Activated CD4-positive, alpha-beta memory T cell treated with anti-CD3 and anti-CD28 coated beads, Interleukin-2, amount 10 ng/mL, durations not matched to agents 7 days and 5 days (primary cell): ENCODE measurements around the gene CD164L2. TPM values are rescaled to one million over a fixed set of nuclear protein-coding genes. Genes with fewer than 3 reads are reported as not detected.

Experiments used
- CTCF ChIA-PET: fragments of 350-600 bp; sonication (Branson Sonifier 250); formaldehyde crosslinking; loops from one replicate; lab custom pipeline; 2021; ENCODE audit warnings: antibody characterized with exemption, inconsistent platforms; lab: Charles Lee
- POLR2A ChIA-PET: fragments of 350-600 bp; sonication (Branson Sonifier 250); formaldehyde crosslinking; loops from one replicate; lab custom pipeline; 2021; ENCODE audit warnings: antibody characterized with exemption; lab: Charles Lee
- DNase-seq: peaks from one replicate; pipeline ENCODE4 v3.0.0-alpha.2; 2020
- H3K27ac Mint-ChIP-seq: one replicate; pipeline ENCODE4 v1.8.0; 2021; ENCODE audit warnings: mild to moderate bottlenecking, mixed read lengths
- H3K27me3 Mint-ChIP-seq: one replicate; pipeline ENCODE4 v1.8.0; 2021; ENCODE audit warnings: mixed read lengths
- H3K36me3 Mint-ChIP-seq: one replicate; pipeline ENCODE4 v1.8.0; 2021; ENCODE audit warnings: low read depth, mixed read lengths
- H3K4me1 Mint-ChIP-seq: one replicate; pipeline ENCODE4 v1.8.0; 2021; ENCODE audit warnings: mixed read lengths
- H3K4me3 Mint-ChIP-seq: one replicate; pipeline ENCODE4 v1.8.0; 2021; ENCODE audit warnings: mild to moderate bottlenecking, mixed read lengths
- H3K9me3 Mint-ChIP-seq: one replicate; pipeline ENCODE4 v1.8.0; 2021; ENCODE audit warnings: mixed read lengths
- total RNA-seq, 2 experiments: library from RNA; stranded (reverse); gene quantifications; one replicate each; pipeline ENCODE4 v1.2.3, GENCODE V29; 2021

CD164L2 gene
- total RNA-seq, 2 experiments from 2014 or later, result not detected

GRCh38 chr1:27366411-27367159, 16.5 kb downstream of the CD164L2 start, which contains the start of gene MAP3K6:
MAP3K6 (minus strand) TSS chr1:27366961; CDS start chr1:27366597, 364 bp downstream.
- ChIA-PET POLR2A (interaction anchor here (0.6 to 3.2 kb wide), 10 partner anchors 9 to 287 kb away, joined by 3 to 32 read pairs (median 6); partner anchors contain the start of gene SYTL1), CTCF (interaction anchor here (0.8 to 2.8 kb wide), 17 partner anchors 9 to 370 kb away, joined by 3 to 36 read pairs (median 5); partner anchors contain the start of genes GPR3, SLC9A1 and SYTL1)
- peaks cover 37% of the 10 kb centered on the region for H3K4me1 Mint-ChIP-seq
- H3K27me3 Mint-ChIP-seq, result no peaks in the 10 kb centered on the region
- no peaks in the 10 kb centered on the region for H3K9me3 Mint-ChIP-seq
- peak; percentile 58 for DNase-seq
- H3K27ac Mint-ChIP-seq, result peak within 1 kb of the TSS; percentile 83
- H3K36me3 Mint-ChIP-seq, result no peaks in the 10 kb centered on the region
- peak within 1 kb of the TSS; percentile 83 for H3K4me3 Mint-ChIP-seq

DNA sequence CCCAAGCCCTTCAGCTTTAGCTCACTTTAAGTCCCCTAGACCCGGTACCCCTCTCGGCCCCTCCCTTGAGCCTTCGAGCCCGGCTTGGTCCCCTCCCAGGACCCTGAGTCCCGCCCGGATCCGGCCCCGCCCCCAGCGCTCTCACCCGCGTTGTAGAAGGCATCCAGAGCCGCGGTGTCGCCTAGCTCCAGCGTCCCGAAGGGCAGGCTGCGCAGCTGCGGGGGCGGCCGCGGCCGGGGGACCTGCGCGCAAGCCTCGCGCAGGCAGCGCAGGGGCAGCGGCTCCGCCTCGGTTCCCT, 17.1 kb downstream of the CD164L2 start:
- peaks cover 39% of the 10 kb centered on the region for H3K4me1 Mint-ChIP-seq
- peak overlapping the region; percentile 83 for H3K27ac Mint-ChIP-seq
- CTCF ChIA-PET, result interaction anchor here (0.8 to 2.8 kb wide), 19 partner anchors 9 to 369 kb away, joined by 3 to 36 read pairs (median 5); partner anchors contain the start of genes GPR3, SLC9A1 and SYTL1
- peak overlapping the region; percentile 83 for H3K4me3 Mint-ChIP-seq
- H3K27me3 Mint-ChIP-seq, result no peaks in the 10 kb centered on the region
- POLR2A ChIA-PET, result interaction anchor here (0.6 to 3.2 kb wide), 15 partner anchors 9 to 287 kb away, joined by 3 to 32 read pairs (median 4); partner anchors contain the start of genes CD164L2 and SYTL1
- peak; percentile 82 for DNase-seq
- no peaks in the 10 kb centered on the region for H3K9me3 Mint-ChIP-seq
- no peaks in the 10 kb centered on the region for H3K36me3 Mint-ChIP-seq

DNA sequence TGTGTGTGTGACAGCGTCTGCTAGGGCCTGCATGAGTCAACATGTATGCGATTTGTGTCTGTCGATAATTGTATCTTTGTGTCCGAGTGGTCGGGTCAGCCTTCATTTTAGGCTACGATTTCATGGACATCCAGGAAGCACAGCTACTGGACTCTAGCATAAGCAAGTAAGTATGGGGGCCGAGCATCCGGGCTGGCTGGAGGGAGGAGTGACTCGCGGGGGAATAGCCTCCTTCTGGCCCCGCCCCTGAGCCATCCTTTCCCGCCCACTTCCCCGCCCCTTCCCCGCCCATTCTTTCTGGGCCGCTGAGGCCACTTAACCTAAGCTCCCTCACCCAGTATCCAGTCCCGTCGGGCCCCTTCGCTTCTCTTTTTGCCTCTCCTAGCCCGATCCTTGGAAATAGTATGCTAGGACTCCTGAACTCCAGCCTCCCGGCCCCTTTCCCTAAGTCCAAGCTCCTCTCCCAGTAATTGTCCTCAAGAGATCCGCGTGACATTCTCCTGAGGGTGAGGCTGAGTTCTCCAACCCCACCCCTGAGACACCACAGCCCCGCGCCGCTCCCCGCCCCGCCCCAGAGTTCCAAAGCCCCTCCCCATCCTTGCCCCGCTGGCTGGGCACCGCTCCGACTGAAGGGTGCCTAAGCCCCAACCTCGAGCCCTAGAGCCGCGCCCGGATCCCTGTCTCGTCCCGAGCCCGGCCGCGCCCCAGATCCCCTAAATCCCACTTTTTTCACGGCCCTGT, 17.6 kb downstream of the CD164L2 start:
- no peaks in the 10 kb centered on the region for H3K36me3 Mint-ChIP-seq
- no peaks in the 10 kb centered on the region for H3K27me3 Mint-ChIP-seq
- DNase-seq, result peak; percentile 86
- H3K4me1 Mint-ChIP-seq, result peaks cover 39% of the 10 kb centered on the region
- peak overlapping the region; percentile 83 for H3K4me3 Mint-ChIP-seq
- ChIA-PET CTCF (interaction anchor here (0.6 to 2.8 kb wide), 21 partner anchors 8 to 369 kb away, joined by 3 to 36 read pairs (median 4); partner anchors contain the start of genes GPR3, SLC9A1 and SYTL1), POLR2A (interaction anchor here (0.6 to 3.2 kb wide), 16 partner anchors 8 to 286 kb away, joined by 3 to 32 read pairs (median 4); partner anchors contain the start of genes CD164L2 and SYTL1)
- no peaks in the 10 kb centered on the region for H3K9me3 Mint-ChIP-seq
- H3K27ac Mint-ChIP-seq, result peak overlapping the region; percentile 83

GRCh38 chr1:27364696-27365371, 18.3 kb downstream of the CD164L2 start:
- Mint-ChIP-seq H3K9me3 (no peaks in the 10 kb centered on the region), H3K36me3 (no peaks in the 10 kb centered on the region), H3K4me3 (peak overlapping the region; percentile 83), H3K27ac (peak overlapping the region; percentile 48), H3K4me1 (peaks cover 41% of the 10 kb centered on the region), H3K27me3 (peaks cover 3% of the 10 kb centered on the region)
- DNase-seq, result no peak
- POLR2A ChIA-PET, result interaction anchor here (1.0 to 3.2 kb wide), 10 partner anchors 8 to 64 kb away, joined by 3 to 32 read pairs (median 4); partner anchors contain the start of genes CD164L2 and SYTL1
- CTCF ChIA-PET, result interaction anchor here (0.6 to 2.8 kb wide), 16 partner anchors 8 to 305 kb away, joined by 3 to 36 read pairs (median 6); partner anchors contain the start of genes GPR3 and SYTL1

DNA sequence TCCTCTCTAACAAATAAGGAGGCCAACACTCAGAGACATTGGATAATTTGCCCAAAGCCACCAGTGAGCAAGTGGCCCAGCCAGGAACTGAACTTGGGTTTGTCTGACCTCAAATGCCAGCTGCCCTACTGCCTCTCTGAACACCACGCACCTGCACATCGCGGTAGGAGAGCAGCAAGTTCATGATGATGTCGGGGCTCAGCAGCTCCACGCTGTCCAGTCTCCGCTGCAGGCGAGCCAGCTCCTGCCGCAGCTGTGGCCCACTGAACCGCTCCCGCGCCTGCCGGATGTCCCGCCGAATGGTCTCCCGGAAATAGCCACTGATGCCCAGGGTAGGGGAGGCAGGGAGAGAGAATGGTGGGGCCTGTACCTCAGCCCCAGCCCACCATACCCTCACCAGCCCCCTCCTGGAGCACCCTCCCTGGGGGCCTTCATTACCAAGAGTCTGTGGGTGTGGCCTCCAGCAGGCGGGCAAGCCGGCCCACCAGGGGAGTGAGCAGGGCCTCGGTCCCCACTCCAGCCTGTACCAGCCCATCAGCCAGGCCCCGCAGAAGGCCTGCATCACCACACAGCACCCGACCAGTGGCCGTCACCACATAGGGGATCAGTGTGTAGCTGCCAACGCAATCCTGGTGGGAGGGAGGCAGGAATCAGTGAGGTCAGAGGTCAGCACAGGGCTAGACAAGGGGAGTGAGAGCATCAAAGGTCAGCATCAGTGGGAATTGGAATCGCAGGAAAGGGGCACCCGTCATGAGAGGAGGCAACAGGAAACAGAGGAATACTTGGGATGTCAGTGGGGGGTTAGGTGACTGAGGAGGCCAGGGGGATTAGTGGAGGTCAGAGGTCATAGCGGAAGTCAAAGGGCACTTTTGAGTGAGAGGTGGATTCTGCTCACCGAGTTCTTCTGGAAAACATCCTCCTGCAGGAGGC, 19.1 kb downstream of the CD164L2 start:
- H3K4me1 Mint-ChIP-seq, result peaks cover 41% of the 10 kb centered on the region
- H3K9me3 Mint-ChIP-seq, result no peaks in the 10 kb centered on the region
- no peak overlapping the region for H3K4me3 Mint-ChIP-seq
- POLR2A ChIA-PET, result interaction anchor here (1.3 to 2.8 kb wide), 2 partner anchors 7 to 41 kb away, joined by 4 to 32 read pairs; no protein-coding TSS in a partner anchor
- no peak overlapping the region for H3K27ac Mint-ChIP-seq
- no peak for DNase-seq
- H3K27me3 Mint-ChIP-seq, result peaks cover 4% of the 10 kb centered on the region
- CTCF ChIA-PET, result interaction anchor here (1.2 to 2.8 kb wide), 2 partner anchors 32 to 68 kb away, joined by 6 to 21 read pairs; no protein-coding TSS in a partner anchor
- H3K36me3 Mint-ChIP-seq, result no peaks in the 10 kb centered on the region

DNA sequence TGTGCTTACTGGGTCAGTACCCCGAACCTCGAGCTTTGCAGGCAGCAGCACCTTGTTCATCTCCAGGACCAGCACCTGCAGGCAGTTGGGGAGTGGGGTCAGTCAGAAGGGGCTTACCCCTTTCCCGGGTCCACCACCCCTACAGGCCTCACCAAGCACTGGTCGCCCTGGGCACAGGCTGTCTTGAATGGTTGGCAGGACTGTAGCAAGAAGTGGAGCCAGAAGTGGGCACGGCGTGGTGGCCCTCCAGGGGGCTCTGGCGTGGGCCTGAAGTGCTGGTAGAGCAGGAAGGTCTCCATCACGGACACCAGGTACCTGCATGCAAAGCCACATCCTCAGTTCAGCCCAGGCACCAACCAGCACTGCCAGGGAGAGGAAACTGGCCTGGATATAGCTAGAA, 21.6 kb downstream of the CD164L2 start:
- no peak for DNase-seq
- Mint-ChIP-seq H3K36me3 (no peaks in the 10 kb centered on the region), H3K4me1 (peaks cover 47% of the 10 kb centered on the region), H3K4me3 (no peak overlapping the region), H3K9me3 (no peaks in the 10 kb centered on the region), H3K27ac (no peak overlapping the region), H3K27me3 (peaks cover 8% of the 10 kb centered on the region)
- POLR2A ChIA-PET, result interaction anchor here (0.7 to 1.2 kb wide), 3 partner anchors 9 to 29 kb away, joined by 3 read pairs; no protein-coding TSS in a partner anchor
- CTCF ChIA-PET, result interaction anchor here (0.9 to 1.1 kb wide), 2 partner anchors 26 to 301 kb away, joined by 3 read pairs; no protein-coding TSS in a partner anchor

- H3K36me3 Mint-ChIP-seq, result no peaks in the 10 kb centered on the region
- H3K27me3 Mint-ChIP-seq, result peaks cover 8% of the 10 kb centered on the region
- peak overlapping the region; percentile 21 for H3K4me3 Mint-ChIP-seq
- no peak overlapping the region for H3K27ac Mint-ChIP-seq
- no peaks in the 10 kb centered on the region for H3K9me3 Mint-ChIP-seq
- CTCF ChIA-PET, result interaction anchor here (1.9 kb wide), 1 partner anchor 10 kb away, joined by 4 read pairs; no protein-coding TSS in a partner anchor
- DNase-seq, result no peak
- POLR2A ChIA-PET, result interaction anchor here (1.1 to 1.2 kb wide), 2 partner anchors 9 to 28 kb away, joined by 3 read pairs; no protein-coding TSS in a partner anchor
- H3K4me1 Mint-ChIP-seq, result peaks cover 52% of the 10 kb centered on the region
Observed at GRCh38 chr1:27361044-27361402, 22.1 kb downstream of the CD164L2 start.

DNA sequence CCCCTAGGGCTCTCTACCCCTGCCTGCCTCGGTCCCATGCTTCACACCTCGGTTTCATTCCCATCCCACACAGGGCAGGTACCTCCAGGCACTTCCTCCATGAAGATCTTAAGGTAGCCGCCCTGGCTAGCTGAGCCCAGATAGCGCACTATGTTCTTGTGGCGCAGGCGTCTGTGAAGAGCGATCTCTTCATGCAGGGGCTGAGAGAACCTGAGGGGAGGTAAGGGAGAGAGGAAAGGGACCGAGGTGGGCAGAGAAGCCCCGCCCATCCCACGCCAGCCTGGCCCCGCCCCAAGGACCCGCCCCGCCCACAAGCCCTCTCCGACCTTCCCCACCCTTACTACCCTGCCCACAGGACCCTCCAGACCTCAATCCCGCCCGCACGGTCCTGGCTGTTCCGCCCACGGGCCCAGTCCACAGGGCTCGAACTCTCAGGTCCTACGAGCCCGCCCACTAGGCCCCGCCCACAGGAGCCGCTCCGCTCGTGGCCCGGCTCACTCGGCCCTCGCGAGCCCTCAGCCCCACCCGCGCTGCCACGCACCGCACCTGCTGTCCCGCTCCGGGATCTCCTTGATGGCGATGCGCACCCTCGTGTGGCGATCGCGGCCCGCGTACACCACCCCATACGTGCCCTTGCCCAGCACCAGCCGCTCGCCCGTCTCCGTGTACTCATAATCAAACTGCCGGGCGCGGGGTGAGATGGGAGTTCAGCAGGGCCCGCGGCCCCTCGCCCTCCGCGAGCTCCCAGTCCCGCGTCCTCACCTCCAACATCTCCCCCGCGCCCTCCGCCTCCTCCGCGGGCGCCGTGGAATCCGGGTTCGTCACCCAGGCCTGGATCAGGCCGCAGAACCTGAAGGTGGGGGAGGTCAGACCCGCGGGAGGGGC, 22.7 kb downstream of the CD164L2 start:
- H3K4me3 Mint-ChIP-seq, result peak overlapping the region; percentile 62
- no peaks in the 10 kb centered on the region for H3K36me3 Mint-ChIP-seq
- H3K27ac Mint-ChIP-seq, result peak overlapping the region; percentile 59
- ChIA-PET CTCF (interaction anchor here (0.6 to 1.9 kb wide), 3 partner anchors 10 to 310 kb away, joined by 3 to 4 read pairs (median 4); no protein-coding TSS in a partner anchor), POLR2A (interaction anchor here (1.1 to 1.2 kb wide), 2 partner anchors 10 to 19 kb away, joined by 3 to 4 read pairs; partner anchors contain the start of gene SYTL1)
- peaks cover 56% of the 10 kb centered on the region for H3K4me1 Mint-ChIP-seq
- H3K9me3 Mint-ChIP-seq, result no peaks in the 10 kb centered on the region
- peaks cover 8% of the 10 kb centered on the region for H3K27me3 Mint-ChIP-seq
- DNase-seq, result peak; percentile 54

DNA sequence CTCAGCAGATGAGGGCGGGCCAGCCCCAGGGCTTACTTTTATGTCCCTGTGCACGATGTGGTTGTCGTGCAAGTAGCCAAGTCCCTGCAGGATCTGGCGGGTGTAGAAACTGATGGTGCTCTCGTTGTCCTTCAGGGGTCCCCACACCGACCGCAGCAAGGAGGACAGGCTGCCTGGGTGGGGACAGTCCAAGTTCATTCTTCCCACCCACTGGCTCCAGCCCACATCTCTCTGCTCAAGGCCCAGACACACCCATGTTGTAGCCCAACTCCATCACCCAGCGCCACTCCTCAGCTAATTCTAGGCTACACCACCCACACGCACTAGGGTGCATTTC, 23.3 kb downstream of the CD164L2 start:
- Mint-ChIP-seq H3K36me3 (no peaks in the 10 kb centered on the region), H3K27ac (peak overlapping the region; percentile 59), H3K9me3 (no peaks in the 10 kb centered on the region), H3K4me1 (peaks cover 53% of the 10 kb centered on the region), H3K4me3 (peak overlapping the region; percentile 62), H3K27me3 (peaks cover 8% of the 10 kb centered on the region)
- POLR2A ChIA-PET, result interaction anchor here (1.2 kb wide), 1 partner anchor 18 kb away, joined by 4 read pairs; the partner anchor contains the start of gene SYTL1
- CTCF ChIA-PET, result interaction anchor here (1.2 to 1.9 kb wide), 2 partner anchors 11 to 27 kb away, joined by 4 read pairs; no protein-coding TSS in a partner anchor
- no peak for DNase-seq

- Mint-ChIP-seq H3K4me3 (peak overlapping the region; percentile 1), H3K27me3 (peaks cover 8% of the 10 kb centered on the region), H3K4me1 (peaks cover 49% of the 10 kb centered on the region), H3K27ac (no peak overlapping the region), H3K9me3 (no peaks in the 10 kb centered on the region), H3K36me3 (no peaks in the 10 kb centered on the region)
- POLR2A ChIA-PET, result interaction anchor here (1.0 to 9.1 kb wide), 4 partner anchors 7 to 204 kb away, joined by 4 to 93 read pairs (median 20); partner anchors contain the start of genes MAP3K6, SLC9A1 and SYTL1
- CTCF ChIA-PET, result interaction anchor here (2.4 to 3.1 kb wide), 5 partner anchors 15 to 59 kb away, joined by 10 to 36 read pairs (median 12); no protein-coding TSS in a partner anchor
- no peak for DNase-seq
Observed at GRCh38 chr1:27358928-27359313, 24.2 kb downstream of the CD164L2 start.
